Bronchial epithelial cell (primary cell): ENCODE data around the gene SPINDOC. TPM values are rescaled to one million over a fixed set of nuclear protein-coding genes. Genes with fewer than 3 reads are reported as not detected.

Source experiments
- DNase-seq: peaks from one replicate; pipeline ENCODE4 v3.0.0-alpha.2; 2010; ENCODE audit warnings: low read depth
- FAIRE-seq: peaks from 2 replicates; lab custom pipeline; 2011; peaks lifted over from hg19 to GRCh38; lab: Jason Lieb, UNC
- H3K27me3 ChIP-seq: 2 replicates; pipeline ENCODE4 v1.5.1; 2011; ENCODE audit warnings: low read length; ENCODE audit not compliant: control insufficient read depth, insufficient read depth
- H3K36me3 ChIP-seq: 2 replicates; pipeline ENCODE4 v1.5.1; 2011; ENCODE audit warnings: low read length; ENCODE audit not compliant: control insufficient read depth, insufficient read depth
- H3K4me3 ChIP-seq: 2 replicates; pipeline ENCODE4 v1.5.1; 2011; ENCODE audit warnings: mild to moderate bottlenecking, low read depth, low read length, control low read depth
- CTCF ChIP-seq: IDR thresholded peaks from 2 replicates; pipeline ENCODE4 v1.5.1; 2011; ENCODE audit warnings: mild to moderate bottlenecking, moderate library complexity, low read length, control low read depth, inconsistent platforms; ENCODE audit not compliant: insufficient read depth, severe bottlenecking
- total RNA-seq: library from RNA; depleted of rRNA; stranded (reverse); fragments of >200 nt; gene quantifications from 2 replicates; pipeline ENCODE4 v1.2.1, GENCODE V29; 2014

The SPINDOC gene
- total RNA-seq, 1 donor from 2014 or later, result 3.4 TPM

- no peak for TF ChIP-seq CTCF
- no peak overlapping the region for H3K4me3 ChIP-seq
- H3K27me3 ChIP-seq, result no peaks in the 10 kb centered on the region
- DNase-seq (no peak), FAIRE-seq (no peak)
- no peaks in the 10 kb centered on the region for H3K36me3 ChIP-seq
Measured at GRCh38 chr11:63783925-63784592, 29.2 kb upstream of the SPINDOC start.

- Histone ChIP-seq H3K36me3 (no peaks in the 10 kb centered on the region), H3K4me3 (no peak overlapping the region), H3K27me3 (no peaks in the 10 kb centered on the region)
- FAIRE-seq (no peak), DNase-seq (no peak)
- no peak for TF ChIP-seq CTCF
Measured at GRCh38 chr11:63785823-63786222, 27.4 kb upstream of the SPINDOC start.

- FAIRE-seq, result no peak
- Histone ChIP-seq H3K4me3 (no peak overlapping the region), H3K36me3 (no peaks in the 10 kb centered on the region), H3K27me3 (no peaks in the 10 kb centered on the region)
- no peak for TF ChIP-seq CTCF
- DNase-seq, result no peak
Measured at GRCh38 chr11:63791495-63792167, 21.6 kb upstream of the SPINDOC start.

GRCh38 chr11:63793161-63793560 lies 20.1 kb upstream of the SPINDOC start:
- Histone ChIP-seq H3K27me3 (no peaks in the 10 kb centered on the region), H3K4me3 (no peak overlapping the region), H3K36me3 (no peaks in the 10 kb centered on the region)
- FAIRE-seq (no peak), DNase-seq (no peak)
- TF ChIP-seq CTCF, result no peak

- TF ChIP-seq CTCF, result no peak
- no peak for FAIRE-seq
- no peak for DNase-seq
Measured at GRCh38 chr11:63795066-63795465, 18.2 kb upstream of the SPINDOC start.

More at GRCh38 chr11:63795066-63795465, 18.2 kb upstream of the SPINDOC start:
- H3K36me3 ChIP-seq, result no peaks in the 10 kb centered on the region
- no peak overlapping the region for H3K4me3 ChIP-seq
- no peaks in the 10 kb centered on the region for H3K27me3 ChIP-seq
